Uterus (tissue), 4 donors: ENCODE measurements around the gene GCHFR. TPM values are rescaled to one million over a fixed set of nuclear protein-coding genes. Genes with fewer than 3 reads are reported as not detected.

Source experiments
- DNase-seq, 2 donors: peaks; one replicate each; pipeline ENCODE4 v3.0.0-alpha.2; 2019 to 2020
- H3K27ac ChIP-seq, 2 donors: fragments of 200-600 bp; sonication (generic); 1 replicate in 1 of 2; 2 replicates in 1 of 2; pipeline ENCODE4 v1.5.1; 2016 to 2018
- H3K27me3 ChIP-seq, 2 donors: fragments of 200-600 bp; sonication (generic); one replicate each; pipeline ENCODE4 v1.5.1; 2018 to 2019; ENCODE audit warnings: control low read depth in 1 of 2
- H3K36me3 ChIP-seq, 2 donors: fragments of 200-600 bp; sonication (generic); one replicate each; pipeline ENCODE4 v1.5.1; 2019; ENCODE audit warnings: control low read depth in 1 of 2
- H3K4me1 ChIP-seq, 2 donors: fragments of 200-600 bp; sonication (generic); one replicate each; pipeline ENCODE4 v1.5.1; 2018 to 2019; ENCODE audit warnings: control low read depth in 1 of 2
- H3K4me3 ChIP-seq, 2 donors: fragments of 200-600 bp; sonication (generic); 1 replicate in 1 of 2; 2 replicates in 1 of 2; pipeline ENCODE4 v1.5.1; 2018 to 2019; ENCODE audit warnings: mild to moderate bottlenecking in 1 of 2
- H3K9me3 ChIP-seq, 2 donors: fragments of 200-600 bp; sonication (generic); one replicate each; pipeline ENCODE4 v1.5.1; 2019; ENCODE audit warnings: control low read depth in 1 of 2
- CTCF ChIP-seq, 4 experiments: fragments of 200-600 bp in 2 of 4; fragments of 450-650 bp in 2 of 4; sonication (generic) in 2 of 4; IDR thresholded peaks; one replicate each; pipeline ENCODE4 v1.5.1; 2016 to 2019; ENCODE audit warnings: antibody characterized with exemption in 4 of 4, mild to moderate bottlenecking in 2 of 4, moderate library complexity in 1 of 4
- POLR2A ChIP-seq, 2 donors: fragments of 450-650 bp; IDR thresholded peaks; one replicate each; pipeline ENCODE4 v1.6.1; 2016; ENCODE audit warnings: antibody characterized with exemption in 2 of 2, mild to moderate bottlenecking in 1 of 2, moderate library complexity in 1 of 2
- intact Hi-C: fragments of 100-400 bp; cut with DNase I; formaldehyde crosslinking; loops from one replicate; pipeline ENCODE4 v1.15.1; 2023; ENCODE audit warnings: low total_unique reads
- total RNA-seq, 4 donors: library from RNA; depleted of rRNA in 3 of 4; stranded (reverse); fragments of >200 nt in 3 of 4; gene quantifications; one replicate each; pipeline versions ENCODE4 v1.1.0 to v1.2.4, GENCODE V29; 2014 to 2023
- donor health status: DM: yes; HTN: yes; CAD: no.

The GCHFR gene
- total RNA-seq, 4 donors from 2014 or later, result 6.2 to 113 (median 34.5) TPM

GRCh38 chr15:40792394-40792793, 28.5 kb downstream of the GCHFR start:
- DNase-seq, result no peak
- intact Hi-C loops, result no loop called here
- H3K36me3 ChIP-seq, result no peaks in the 10 kb centered on the region

GRCh38 chr15:40793216-40793989, 29.5 kb downstream of the GCHFR start:
- Histone ChIP-seq H3K4me3 (no peak overlapping the region), H3K9me3 (no peaks in the 10 kb centered on the region), H3K27ac (no peak overlapping the region), H3K27me3 (no peaks in the 10 kb centered on the region), H3K36me3 (no peaks in the 10 kb centered on the region), H3K4me1 (no peaks in the 10 kb centered on the region)
- no peak for TF ChIP-seq POLR2A (IDR thresholded peaks at IDR 0.05)
- TF ChIP-seq CTCF (IDR thresholded peaks at IDR 0.05), result no peak
- intact Hi-C loops, result no loop called here
- DNase-seq, result no peak

More at GRCh38 chr15:40792394-40792793, 28.5 kb downstream of the GCHFR start:
- Histone ChIP-seq H3K27me3 (no peaks in the 10 kb centered on the region), H3K4me1 (no peaks in the 10 kb centered on the region), H3K4me3 (no peak overlapping the region), H3K9me3 (no peaks in the 10 kb centered on the region), H3K27ac (no peak overlapping the region)
- TF ChIP-seq POLR2A (IDR thresholded peaks at IDR 0.05) (no peak), CTCF (IDR thresholded peaks at IDR 0.05) (no peak)

- Histone ChIP-seq H3K4me1 (no peaks in the 10 kb centered on the region), H3K27ac (no peak overlapping the region), H3K27me3 (no peaks in the 10 kb centered on the region), H3K4me3 (no peak overlapping the region), H3K9me3 (no peaks in the 10 kb centered on the region), H3K36me3 (no peaks in the 10 kb centered on the region)
- DNase-seq, result no peak
- TF ChIP-seq CTCF (IDR thresholded peaks at IDR 0.05), result no peak
- TF ChIP-seq POLR2A (IDR thresholded peaks at IDR 0.05), result no peak
- intact Hi-C loops, result no loop called here
Observed at GRCh38 chr15:40796041-40796440, 32.2 kb downstream of the GCHFR start.

- no peaks in the 10 kb centered on the region for H3K9me3 ChIP-seq
- H3K4me3 ChIP-seq, result no peak overlapping the region
- intact Hi-C loops, result no loop called here
- DNase-seq, result no peak
- no peak overlapping the region for H3K27ac ChIP-seq
- no peaks in the 10 kb centered on the region for H3K27me3 ChIP-seq
- no peaks in the 10 kb centered on the region for H3K4me1 ChIP-seq
- TF ChIP-seq POLR2A (IDR thresholded peaks at IDR 0.05) (no peak), CTCF (IDR thresholded peaks at IDR 0.05) (no peak)
- no peaks in the 10 kb centered on the region for H3K36me3 ChIP-seq
Observed at GRCh38 chr15:40796512-40796911, 32.6 kb downstream of the GCHFR start.

GRCh38 chr15:40799523-40799922, 35.7 kb downstream of the GCHFR start:
- Histone ChIP-seq H3K4me1 (no peaks in the 10 kb centered on the region), H3K4me3 (no peak overlapping the region), H3K9me3 (no peaks in the 10 kb centered on the region), H3K36me3 (no peaks in the 10 kb centered on the region), H3K27ac (no peak overlapping the region), H3K27me3 (no peaks in the 10 kb centered on the region)
- TF ChIP-seq POLR2A (IDR thresholded peaks at IDR 0.05) (no peak), CTCF (IDR thresholded peaks at IDR 0.05) (no peak)
- intact Hi-C loops, result no loop called here
- no peak for DNase-seq
